Karpas-422 (cell line): ENCODE measurements around the gene RBP5. TPM values are rescaled to one million over a fixed set of nuclear protein-coding genes. Genes with fewer than 3 reads are reported as not detected.
"Not testable (repeated sequence)": the region's sequence is repeated elsewhere in the genome, so short reads cannot be mapped to it uniquely, and the experiment has no call there.

Source experiments
- DNase-seq: peaks from one replicate; pipeline ENCODE4 v3.0.0-alpha.2; 2015
- H2AFZ ChIP-seq: fragments of 200-600 bp; sonication (generic); 2 replicates; pipeline ENCODE4 v1.6.1; 2014; ENCODE audit warnings: antibody characterized with exemption, low read length, mixed read lengths
- H3K27ac ChIP-seq: fragments of 200-600 bp; sonication (generic); 2 replicates; pipeline ENCODE4 v1.5.1; 2014; ENCODE audit warnings: mild to moderate bottlenecking, low read length, moderate library complexity
- H3K27me3 ChIP-seq: fragments of 200-600 bp; sonication (generic); 2 replicates; pipeline ENCODE4 v1.6.1; 2014; ENCODE audit warnings: low read length, mixed read lengths
- H3K36me3 ChIP-seq: fragments of 200-600 bp; sonication (generic); 2 replicates; pipeline ENCODE4 v1.6.1; 2014; ENCODE audit warnings: low read length, mixed read lengths; ENCODE audit not compliant: insufficient read depth
- H3K4me1 ChIP-seq: fragments of 200-600 bp; sonication (generic); 2 replicates; pipeline ENCODE4 v1.6.1; 2014; ENCODE audit warnings: mild to moderate bottlenecking, low read length, mixed read lengths
- H3K4me2 ChIP-seq: fragments of 200-600 bp; sonication (generic); 2 replicates; pipeline ENCODE4 v1.6.1; 2014; ENCODE audit warnings: low read length, low read depth, mild to moderate bottlenecking; ENCODE audit not compliant: poor library complexity, severe bottlenecking
- H3K4me3 ChIP-seq: fragments of 200-600 bp; sonication (generic); 2 replicates; pipeline ENCODE4 v1.5.1; 2014; ENCODE audit warnings: mild to moderate bottlenecking, antibody characterized with exemption, low read length, mixed read lengths
- H3K79me2 ChIP-seq: fragments of 200-600 bp; sonication (generic); 2 replicates; pipeline ENCODE4 v1.6.1; 2014; ENCODE audit warnings: mild to moderate bottlenecking, low read length, mixed read lengths
- H3K9ac ChIP-seq: fragments of 200-600 bp; sonication (generic); 2 replicates; pipeline ENCODE4 v1.6.0; 2014; ENCODE audit warnings: low read length
- H3K9me2 ChIP-seq: fragments of 200-600 bp; sonication (generic), shearing (Covaris generic); replicated peaks from 2 replicates; pipeline ENCODE4 v1.6.0; 2014; ENCODE audit warnings: mild to moderate bottlenecking, low read length, moderate library complexity; ENCODE audit not compliant: insufficient read depth
- H3K9me3 ChIP-seq: fragments of 300-700, 200-600 bp; sonication (generic); 2 replicates; pipeline ENCODE4 v1.6.1; 2014; ENCODE audit warnings: low read length, mixed read lengths
- H4K20me1 ChIP-seq: fragments of 200-600 bp; sonication (generic); 2 replicates; pipeline ENCODE4 v1.6.1; 2014; ENCODE audit warnings: mild to moderate bottlenecking, antibody characterized with exemption, low read length, low read depth; ENCODE audit not compliant: insufficient read depth
- total RNA-seq: library from RNA; depleted of rRNA; stranded (reverse); fragments of >200 nt; shearing (Covaris generic); gene quantifications from 2 replicates; pipeline ENCODE4 v1.2.3, GENCODE V29; 2014; ENCODE audit warnings: low replicate concordance

Gene RBP5
- total RNA-seq, 1 experiment from 2014 or later = not detected

GRCh38 chr12:7107636-7108002, 21.1 kb downstream of the RBP5 start:
- H3K9me2 ChIP-seq = no peaks in the 10 kb centered on the region
- peak overlapping the region; percentile 94 for H3K27ac ChIP-seq
- peaks cover 13% of the 10 kb centered on the region; the same call in 1 of the 2 replicates for H3K36me3 ChIP-seq
- H3K9ac ChIP-seq = peak overlapping the region; percentile 96
- H3K9me3 ChIP-seq = peaks cover 4% of the 10 kb centered on the region; the same call in 1 of the 2 replicates
- H3K4me2 ChIP-seq = peak overlapping the region; percentile 84
- peaks cover 39% of the 10 kb centered on the region for H3K79me2 ChIP-seq
- 0 out of 2 replicates have a peak overlapping the region, but pooled peaks have one; percentile 21 for H2AFZ ChIP-seq
- no peaks in the 10 kb centered on the region for H3K27me3 ChIP-seq
- DNase-seq = no peak
- H3K4me1 ChIP-seq = peaks cover 60% of the 10 kb centered on the region
- no peaks in the 10 kb centered on the region for H4K20me1 ChIP-seq
- H3K4me3 ChIP-seq = peak overlapping the region; percentile 84

GRCh38 chr12:7107181-7107580, 21.5 kb downstream of the RBP5 start:
- H3K4me2 ChIP-seq = peak overlapping the region; percentile 84
- peaks cover 39% of the 10 kb centered on the region for H3K79me2 ChIP-seq
- not testable (repeated sequence) for H2AFZ ChIP-seq, H4K20me1 ChIP-seq, H3K27me3 ChIP-seq, H3K9ac ChIP-seq, H3K9me3 ChIP-seq, H3K9me2 ChIP-seq, DNase-seq
- peak overlapping the region; percentile 94 for H3K27ac ChIP-seq
- peaks cover 62% of the 10 kb centered on the region for H3K4me1 ChIP-seq
- peaks cover 13% of the 10 kb centered on the region; the same call in 1 of the 2 replicates for H3K36me3 ChIP-seq
- peak overlapping the region; percentile 84; the same call in 1 of the 2 replicates for H3K4me3 ChIP-seq

GRCh38 chr12:7106082-7106481, 22.6 kb downstream of the RBP5 start:
- Histone ChIP-seq H3K9me3 (peaks cover 4% of the 10 kb centered on the region; the same call in 1 of the 2 replicates), H3K27me3 (no peaks in the 10 kb centered on the region), H3K4me3 (no peak overlapping the region), H3K4me1 (peaks cover 71% of the 10 kb centered on the region), H3K4me2 (no peak overlapping the region), H3K9me2 (no peaks in the 10 kb centered on the region), H3K79me2 (peaks cover 39% of the 10 kb centered on the region), H3K27ac (peak overlapping the region; percentile 94), H3K9ac (no peak overlapping the region), H3K36me3 (peaks cover 13% of the 10 kb centered on the region; the same call in 1 of the 2 replicates), H2AFZ (no peak overlapping the region), H4K20me1 (no peaks in the 10 kb centered on the region)
- DNase-seq = no peak

DNA sequence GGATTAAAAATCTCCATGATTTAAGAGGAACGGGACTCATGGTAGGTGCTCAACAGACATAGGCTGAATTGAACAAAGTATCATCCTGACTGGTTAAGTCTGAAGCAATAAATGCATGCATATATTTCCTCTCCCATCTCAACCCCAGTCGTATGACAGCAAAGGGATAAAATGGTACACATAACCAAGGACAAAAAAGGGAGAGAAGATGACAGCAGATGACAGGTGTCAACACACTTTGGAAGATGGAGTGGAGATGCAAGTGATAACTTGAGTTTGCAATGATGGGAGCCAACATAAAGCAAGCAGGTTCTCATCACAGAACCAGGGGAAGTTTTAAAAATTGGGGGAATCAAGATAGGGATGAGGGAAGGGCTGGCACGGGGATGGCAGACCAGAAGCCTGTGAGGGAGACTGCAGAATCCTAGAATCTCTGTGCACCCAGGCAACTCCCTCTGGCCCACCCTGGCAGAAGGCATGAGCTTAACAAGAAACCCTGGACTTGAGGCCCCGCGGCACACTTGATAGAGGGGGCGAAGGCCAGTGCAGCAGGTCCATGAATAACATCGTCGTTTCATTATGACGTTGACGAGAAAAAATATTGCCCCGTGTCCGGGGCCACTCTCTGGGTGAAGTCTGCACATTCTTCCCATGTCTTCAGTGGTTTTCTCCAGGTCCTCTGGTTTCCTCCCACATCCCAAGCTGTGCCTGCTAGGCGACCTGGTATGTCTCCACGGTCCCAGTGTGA, 24.7 kb downstream of the RBP5 start:
- DNase-seq = no peak
- Histone ChIP-seq H3K9me2 (no peaks in the 10 kb centered on the region), H3K27me3 (no peaks in the 10 kb centered on the region), H4K20me1 (no peaks in the 10 kb centered on the region), H3K27ac (peak overlapping the region; percentile 95), H3K79me2 (peaks cover 39% of the 10 kb centered on the region), H3K4me1 (peaks cover 78% of the 10 kb centered on the region), H2AFZ (no peak overlapping the region), H3K36me3 (peaks cover 15% of the 10 kb centered on the region; the same call in 1 of the 2 replicates), H3K9ac (0 out of 2 replicates have a peak overlapping the region, but pooled peaks have one; percentile 4), H3K4me3 (no peak overlapping the region), H3K9me3 (peaks cover 4% of the 10 kb centered on the region; the same call in 1 of the 2 replicates), H3K4me2 (no peak overlapping the region)

DNA sequence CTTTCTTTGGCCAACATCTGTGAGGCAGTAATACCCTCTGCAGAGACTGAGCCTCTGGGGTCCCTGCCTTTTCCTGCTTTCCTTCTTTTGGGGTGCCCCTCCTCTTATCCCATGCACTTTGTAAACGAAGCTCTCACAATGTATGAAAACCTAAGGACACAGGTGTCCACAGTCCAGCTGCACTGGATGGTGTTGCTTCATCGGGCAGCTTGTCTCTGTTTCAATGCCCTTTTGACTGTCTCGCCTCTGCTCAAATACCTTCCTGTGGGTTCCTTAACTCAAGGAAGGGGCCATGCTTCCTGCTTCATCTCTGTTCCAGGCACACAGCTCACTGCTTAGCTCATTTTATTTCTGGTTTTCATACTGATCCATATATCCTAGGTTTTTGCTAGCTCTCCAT, 26.1 kb downstream of the RBP5 start:
- Histone ChIP-seq H3K4me2 (no peak overlapping the region), H3K9me2 (no peaks in the 10 kb centered on the region), H3K9ac (no peak overlapping the region), H3K79me2 (peaks cover 35% of the 10 kb centered on the region), H3K9me3 (peaks cover 4% of the 10 kb centered on the region; the same call in 1 of the 2 replicates), H4K20me1 (no peaks in the 10 kb centered on the region), H3K27me3 (no peaks in the 10 kb centered on the region), H2AFZ (no peak overlapping the region), H3K27ac (peak overlapping the region; percentile 95), H3K36me3 (peaks cover 22% of the 10 kb centered on the region), H3K4me3 (no peak overlapping the region), H3K4me1 (peaks cover 78% of the 10 kb centered on the region)
- DNase-seq = no peak

GRCh38 chr12:7101694-7102131, 27.0 kb downstream of the RBP5 start:
- Histone ChIP-seq H3K27ac (peak overlapping the region; percentile 95), H2AFZ (no peak overlapping the region), H3K9ac (no peak overlapping the region), H3K27me3 (no peaks in the 10 kb centered on the region), H3K4me2 (peak overlapping the region; percentile 4), H3K4me3 (no peak overlapping the region), H3K4me1 (peaks cover 82% of the 10 kb centered on the region), H3K9me2 (no peaks in the 10 kb centered on the region), H4K20me1 (no peaks in the 10 kb centered on the region), H3K79me2 (peaks cover 28% of the 10 kb centered on the region), H3K9me3 (peaks cover 4% of the 10 kb centered on the region; the same call in 1 of the 2 replicates), H3K36me3 (peaks cover 19% of the 10 kb centered on the region)
- DNase-seq = no peak

- Histone ChIP-seq H3K9ac (no peak overlapping the region), H3K27me3 (no peaks in the 10 kb centered on the region), H3K9me3 (peaks cover 3% of the 10 kb centered on the region; the same call in 1 of the 2 replicates), H3K4me3 (no peak overlapping the region), H3K27ac (peak overlapping the region; percentile 95), H3K4me1 (peaks cover 86% of the 10 kb centered on the region), H3K79me2 (peaks cover 23% of the 10 kb centered on the region), H3K9me2 (no peaks in the 10 kb centered on the region), H4K20me1 (no peaks in the 10 kb centered on the region), H3K36me3 (peaks cover 13% of the 10 kb centered on the region), H2AFZ (no peak overlapping the region), H3K4me2 (peak overlapping the region; percentile 69)
- DNase-seq = peak; percentile 38
Measured at GRCh38 chr12:7101047-7101693, 27.5 kb downstream of the RBP5 start.

- H3K4me2 ChIP-seq = peak overlapping the region; percentile 69
- H3K27me3 ChIP-seq = no peaks in the 10 kb centered on the region
- peak overlapping the region; percentile 65; the same call in 1 of the 2 replicates for H3K9ac ChIP-seq
- peaks cover 9% of the 10 kb centered on the region for H3K36me3 ChIP-seq
- H3K79me2 ChIP-seq = peaks cover 14% of the 10 kb centered on the region; the same call in 1 of the 2 replicates
- H3K9me3 ChIP-seq = no peaks in the 10 kb centered on the region
- H4K20me1 ChIP-seq = no peaks in the 10 kb centered on the region
- H2AFZ ChIP-seq = no peak overlapping the region
- peak; percentile 89 for DNase-seq
- H3K4me1 ChIP-seq = peaks cover 88% of the 10 kb centered on the region
- H3K27ac ChIP-seq = peak overlapping the region; percentile 95
- H3K4me3 ChIP-seq = peak overlapping the region; percentile 49; the same call in 1 of the 2 replicates
- no peaks in the 10 kb centered on the region for H3K9me2 ChIP-seq
Measured at GRCh38 chr12:7100239-7100638, 28.4 kb downstream of the RBP5 start.
